A549 (cell line): ENCODE measurements around the gene SMYD1. TPM values are rescaled to one million over a fixed set of nuclear protein-coding genes. Genes with fewer than 3 reads are reported as not detected.

Experiments
- ATAC-seq, 2 experiments: fragments of 200-7000 bp in 1 of 2; fragments of >200 bp in 1 of 2; cut with Nextera tagmentation in 1 of 2; cut with Tn5 transposase in 1 of 2; 3 replicates each; pipeline versions ENCODE4 v1.8.0 to v1.9.1; 2018 to 2020; ENCODE audit warnings: mild to moderate bottlenecking in 1 of 2, moderate library complexity in 1 of 2
- CTCF ChIA-PET: fragments of 300-600 bp; sonication (Branson Sonifier 250); formaldehyde crosslinking; extraction: SDS; loops from one replicate; lab custom pipeline; 2021; ENCODE audit warnings: antibody characterized with exemption, inconsistent platforms; lab: Yijun Ruan, JAX
- POLR2A ChIA-PET: fragments of 350-600 bp; formaldehyde crosslinking; extraction: SDS; loops from one replicate; lab custom pipeline; 2021; ENCODE audit warnings: antibody characterized with exemption, inconsistent platforms; lab: Yijun Ruan, JAX
- DNase-seq, 2 experiments: peaks; one replicate each; pipeline versions ENCODE4 v3.0.0 to v3.0.0-alpha.2; 2011 to 2016; ENCODE audit warnings: low read depth in 1 of 2, low spot score in 1 of 2
- FAIRE-seq: peaks from 2 replicates; lab custom pipeline; 2011; peaks lifted over from hg19 to GRCh38; lab: Jason Lieb, UNC
- H3K27ac ChIP-seq, 2 experiments: fragments of >200 bp; sonication (Bioruptor Twin); formaldehyde crosslinking; 3 replicates each; pipeline ENCODE4 v1.5.1; 2016 to 2017
- H3K4me1 ChIP-seq: fragments of >200 bp; sonication (Bioruptor Twin); formaldehyde crosslinking; 3 replicates; pipeline ENCODE4 v1.6.1; 2016
- H3K4me2 ChIP-seq: fragments of >200 bp; sonication (Bioruptor Twin); formaldehyde crosslinking; 3 replicates; pipeline ENCODE4 v1.6.1; 2016
- H3K4me3 ChIP-seq: fragments of >200 bp; sonication (Bioruptor Twin); formaldehyde crosslinking; 3 replicates; pipeline ENCODE4 v1.5.1; 2016
- H3K9me3 ChIP-seq: fragments of >200 bp; sonication (Bioruptor Twin); formaldehyde crosslinking; 3 replicates; pipeline ENCODE4 v1.6.1; 2016
- BCL3 ChIP-seq: fragments of >200 bp; sonication (Bioruptor Twin); formaldehyde crosslinking; IDR thresholded peaks from 3 replicates; pipeline ENCODE4 v1.6.1; 2016
- CBX2 ChIP-seq: fragments of 200-600 bp; sonication (generic); IDR thresholded peaks from 2 replicates; pipeline ENCODE4 v1.6.1; 2016; ENCODE audit warnings: low read depth, mild to moderate bottlenecking, borderline replicate concordance
- CBX8 ChIP-seq: fragments of 200-600 bp; sonication (generic); IDR thresholded peaks from 2 replicates; pipeline ENCODE4 v1.6.1; 2016
- CEBPB ChIP-seq, 2 experiments: fragments of >200 bp in 1 of 2; sonication (Bioruptor Twin) in 1 of 2; formaldehyde crosslinking in 1 of 2; IDR thresholded peaks; 2 replicates each; pipeline ENCODE4 v1.6.1; 2012 to 2016
- CHD4 ChIP-seq: fragments of 200-600 bp; sonication (generic); IDR thresholded peaks from 2 replicates; pipeline ENCODE4 v1.6.1; 2016; ENCODE audit warnings: antibody characterized with exemption, mild to moderate bottlenecking, borderline replicate concordance
- CTCF ChIP-seq: fragments of >200 bp; sonication (Bioruptor Twin); formaldehyde crosslinking; IDR thresholded peaks from 3 replicates; pipeline ENCODE4 v1.5.1; 2016
- ESRRA ChIP-seq: fragments of 150-350 bp; IDR thresholded peaks from 2 replicates; pipeline ENCODE4 v1.6.1; 2014; ENCODE audit warnings: mild to moderate bottlenecking, low read length, borderline replicate concordance
- FOSB ChIP-seq: fragments of 250-450 bp; sonication (Bioruptor Pico); IDR thresholded peaks from 2 replicates; pipeline ENCODE4 v1.5.0; 2020; ENCODE audit warnings: mild to moderate bottlenecking, moderate library complexity
- GATA3 ChIP-seq: IDR thresholded peaks from 2 replicates; pipeline ENCODE4 v1.6.1; 2012; ENCODE audit warnings: borderline replicate concordance
- HDAC2 ChIP-seq: fragments of 200-600 bp; sonication (generic); IDR thresholded peaks from 2 replicates; pipeline ENCODE4 v1.6.1; 2016
- HEYL ChIP-seq: fragments of 250-450 bp; sonication (Bioruptor Pico); IDR thresholded peaks from 2 replicates; pipeline ENCODE4 v1.8.0; 2021; ENCODE audit warnings: mild to moderate bottlenecking, moderate library complexity
- JUNB ChIP-seq: fragments of >200 bp; sonication (Bioruptor Twin); formaldehyde crosslinking; IDR thresholded peaks from 2 replicates; pipeline ENCODE4 v1.6.1; 2016
- KDM5A ChIP-seq: fragments of 200-600 bp; sonication (generic); IDR thresholded peaks from 2 replicates; pipeline ENCODE4 v1.6.1; 2016; ENCODE audit warnings: antibody characterized with exemption, mild to moderate bottlenecking
- MAFK ChIP-seq: fragments of 450-650 bp; IDR thresholded peaks from 2 replicates; pipeline ENCODE4 v1.6.1; 2014; ENCODE audit not compliant: partially characterized antibody
- MAX ChIP-seq: IDR thresholded peaks from 2 replicates; pipeline ENCODE4 v1.6.1; 2012
- MAZ ChIP-seq: fragments of 150-350 bp; IDR thresholded peaks from 2 replicates; pipeline ENCODE4 v1.6.1; 2014; ENCODE audit warnings: antibody characterized with exemption, low read depth, low read length, borderline replicate concordance
- NPAS2 ChIP-seq: fragments of 250-450 bp; sonication (Bioruptor Pico); IDR thresholded peaks from 2 replicates; pipeline ENCODE4 v1.8.0; 2022; ENCODE audit warnings: mild to moderate bottlenecking, moderate library complexity, borderline replicate concordance
- POLR2A ChIP-seq: IDR thresholded peaks from 2 replicates; pipeline ENCODE4 v1.6.1; 2012; ENCODE audit warnings: mild to moderate bottlenecking, low read length
- RAD21 ChIP-seq, 2 experiments: fragments of >200 bp in 1 of 2; sonication (Bioruptor Twin) in 1 of 2; formaldehyde crosslinking in 1 of 2; IDR thresholded peaks in 1 of 2; conservative IDR thresholded peaks in 1 of 2; 2 replicates in 1 of 2; 3 replicates in 1 of 2; pipeline ENCODE4 v1.6.1; 2012 to 2018; ENCODE audit warnings: inconsistent platforms in 1 of 2
- RARB ChIP-seq: fragments of 250-450 bp; sonication (Bioruptor Pico); IDR thresholded peaks from 2 replicates; pipeline ENCODE4 v1.8.0; 2021; ENCODE audit warnings: mild to moderate bottlenecking, moderate library complexity
- RNF2 ChIP-seq: fragments of 200-600 bp; sonication (generic); IDR thresholded peaks from 2 replicates; pipeline ENCODE4 v1.6.1; 2016; ENCODE audit warnings: low read depth, mild to moderate bottlenecking, antibody characterized with exemption, moderate library complexity, borderline replicate concordance
- SMC3 ChIP-seq: fragments of >200 bp; sonication (Bioruptor Twin); formaldehyde crosslinking; IDR thresholded peaks from 3 replicates; pipeline ENCODE4 v1.6.1; 2018; ENCODE audit warnings: inconsistent platforms
- SREBF2 ChIP-seq: fragments of 450-650 bp; IDR thresholded peaks from 2 replicates; pipeline ENCODE4 v1.6.1; 2014; ENCODE audit warnings: mild to moderate bottlenecking, moderate library complexity
- TFCP2L1 ChIP-seq: fragments of 250-450 bp; sonication (Bioruptor Pico); IDR thresholded peaks from 2 replicates; pipeline ENCODE4 v1.5.0; 2021; ENCODE audit warnings: mild to moderate bottlenecking
- USF2 ChIP-seq: fragments of 450-650 bp; IDR thresholded peaks from 2 replicates; pipeline ENCODE4 v1.6.1; 2014; ENCODE audit warnings: antibody characterized with exemption
- ZNF302 ChIP-seq: fragments of 250-450 bp; sonication (Bioruptor Pico); IDR thresholded peaks from 2 replicates; pipeline ENCODE4 v1.9.0; 2021; ENCODE audit warnings: inconsistent platforms, mild to moderate bottlenecking, moderate library complexity
- WGBS: methylation state at CpG from one replicate; pipeline ENCODE4 v1.1.6; 2017; ENCODE audit errors: missing lambda C conversion rate; 5-methylcytosine and 5-hydroxymethylcytosine counted together
- polyA plus RNA-seq, 4 experiments: library from polyadenylated mRNA; depleted of rRNA in 3 of 4; stranded (reverse); fragments of >200 nt; fragmentation: RNase III in 1 of 4; extraction: RNeasy Plus Mini Kit Qiagen cat#74134 plus additional on column Dnase treatment in 1 of 4; gene quantifications; 2 replicates in 3 of 4; 3 replicates in 1 of 4; pipeline ENCODE4 v1.2.3, GENCODE V29; 2011 to 2017

Gene SMYD1
- polyA plus RNA-seq, 2 of the 4 experiments (the other 2 are of a cell fraction): not detected

GRCh38 chr2:88059979-88060906, 7.4 kb upstream of the SMYD1 start:
- H3K4me1 ChIP-seq: peaks cover 10% of the 10 kb centered on the region
- H3K4me3 ChIP-seq: no peak overlapping the region
- WGBS: 36% methylated on average over 5 of the region's 5 CpGs
- no peaks in the 10 kb centered on the region for H3K9me3 ChIP-seq
- no peak overlapping the region for H3K4me2 ChIP-seq
- ATAC-seq (peak; percentile 55 to 59; a peak in 5 of 6 replicates), DNase-seq (peak; percentile 55 to 70), FAIRE-seq (no peak)
- POLR2A ChIA-PET: interaction anchor here (0.7 to 1.8 kb wide), 3 partner anchors 22 to 100 kb away, joined by 3 to 7 read pairs (median 3); partner anchors contain the start of gene RNU2-63P
- no peak for TF ChIP-seq CHD4
- no peak for TF ChIP-seq POLR2A
- TF ChIP-seq FOSB (CRISPR knock-in tag): no peak
- peak in 1 of 2 experiments; percentile 9; a peak in 1 of 4 replicates for TF ChIP-seq CEBPB (IDR thresholded peaks at IDR 0.05)
- peak; percentile 79 for TF ChIP-seq SMC3
- TF ChIP-seq GATA3: no peak
- peak; percentile 79 to 89 for TF ChIP-seq RAD21 (conservative IDR thresholded peaks at IDR 0.05 in 1 of 2, IDR thresholded peaks at IDR 0.05 in 1 of 2)
- TF ChIP-seq SREBF2: no peak
- peak; percentile 90 for TF ChIP-seq CTCF
- CTCF ChIA-PET: interaction anchor here (0.6 to 5.0 kb wide), 62 partner anchors 8 to 612 kb away, joined by 3 to 181 read pairs (median 5); partner anchors contain the start of gene RNU2-63P
- H3K27ac ChIP-seq: no peak overlapping the region

- ATAC-seq: peak in 1 of 2 experiments; percentile 13; a peak in 2 of 6 replicates
- WGBS: 39% methylated on average over 2 of the region's 2 CpGs
- ChIA-PET POLR2A (interaction anchor here (0.7 to 1.8 kb wide), 3 partner anchors 23 to 99 kb away, joined by 3 to 7 read pairs (median 3); partner anchors contain the start of gene RNU2-63P), CTCF (interaction anchor here (0.6 to 5.0 kb wide), 59 partner anchors 9 to 611 kb away, joined by 3 to 181 read pairs (median 5); partner anchors contain the start of gene RNU2-63P)
- FAIRE-seq: no peak
- H3K9me3 ChIP-seq: no peaks in the 10 kb centered on the region
- no peak for DNase-seq
- peaks cover 10% of the 10 kb centered on the region for H3K4me1 ChIP-seq
- H3K4me2 ChIP-seq: no peak overlapping the region
- no peak for TF ChIP-seq JUNB
- no peak for TF ChIP-seq RARB
- TF ChIP-seq BCL3: no peak
- no peak for TF ChIP-seq ESRRA
- TF ChIP-seq HEYL (CRISPR knock-in tag): no peak
- TF ChIP-seq TFCP2L1 (CRISPR knock-in tag): no peak
- no peak for TF ChIP-seq CBX2
- TF ChIP-seq HDAC2: no peak
- no peak for TF ChIP-seq CBX8
- no peak for TF ChIP-seq CTCF
- TF ChIP-seq RNF2: no peak
- TF ChIP-seq ZNF302 (CRISPR knock-in tag): no peak
- no peak for TF ChIP-seq MAFK
- no peak for TF ChIP-seq MAX
- no peak for TF ChIP-seq USF2
- TF ChIP-seq FOSB (CRISPR knock-in tag): no peak
- TF ChIP-seq MAZ: no peak
- TF ChIP-seq NPAS2 (CRISPR knock-in tag): no peak
- TF ChIP-seq KDM5A: no peak
- no peak overlapping the region for H3K27ac ChIP-seq
- H3K4me3 ChIP-seq: no peak overlapping the region
These were observed 6.7 kb upstream of the SMYD1 start for GRCh38 chr2:88060907-88061275.
